Epithelial cell of proximal tubule (primary cell): ENCODE measurements around the gene KIDINS220. TPM values are rescaled to one million over a fixed set of nuclear protein-coding genes. Genes with fewer than 3 reads are reported as not detected.

Experiments used
- DNase-seq: peaks from one replicate; pipeline ENCODE4 v3.0.0-alpha.2; 2011; ENCODE audit warnings: low read depth
- H3K4me3 ChIP-seq: 2 replicates; pipeline ENCODE4 v1.5.1; 2011; ENCODE audit warnings: low read depth, mild to moderate bottlenecking, low read length
- CTCF ChIP-seq: conservative IDR thresholded peaks from 2 replicates; pipeline ENCODE4 v1.5.1; 2012; ENCODE audit warnings: low read depth, mild to moderate bottlenecking, low read length
- total RNA-seq: library from RNA; depleted of rRNA; stranded (reverse); fragments of >200 nt; gene quantifications from 2 replicates; pipeline ENCODE4 v1.2.3, GENCODE V29; 2015

Gene KIDINS220
- total RNA-seq, 1 donor from 2014 or later = 27.0 TPM

GRCh38 chr2:8877894-8878293, 40.5 kb upstream of the KIDINS220 start:
- TF ChIP-seq CTCF = no peak
- DNase-seq = no peak
- H3K4me3 ChIP-seq = no peak overlapping the region

DNA sequence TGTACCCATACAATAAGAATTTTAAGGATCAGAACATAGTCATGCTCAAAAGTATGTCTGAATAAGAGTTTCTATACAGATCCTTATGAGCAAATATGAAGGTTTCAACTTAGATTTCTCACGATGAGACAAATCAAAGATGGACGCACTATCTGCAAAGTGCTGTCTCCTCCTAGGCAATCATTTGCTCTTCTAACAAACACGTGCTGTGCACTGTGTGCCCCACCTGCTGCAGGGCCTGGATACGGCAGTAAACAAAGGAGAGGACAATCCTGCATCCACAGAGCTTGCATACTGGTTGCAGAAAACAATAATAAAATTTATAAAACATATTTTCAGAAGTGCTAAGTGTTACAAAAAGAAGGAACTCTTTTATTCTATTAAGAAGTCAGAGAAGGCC, 39.9 kb upstream of the KIDINS220 start:
- no peak overlapping the region for H3K4me3 ChIP-seq
- DNase-seq = no peak
- TF ChIP-seq CTCF = no peak

DNA sequence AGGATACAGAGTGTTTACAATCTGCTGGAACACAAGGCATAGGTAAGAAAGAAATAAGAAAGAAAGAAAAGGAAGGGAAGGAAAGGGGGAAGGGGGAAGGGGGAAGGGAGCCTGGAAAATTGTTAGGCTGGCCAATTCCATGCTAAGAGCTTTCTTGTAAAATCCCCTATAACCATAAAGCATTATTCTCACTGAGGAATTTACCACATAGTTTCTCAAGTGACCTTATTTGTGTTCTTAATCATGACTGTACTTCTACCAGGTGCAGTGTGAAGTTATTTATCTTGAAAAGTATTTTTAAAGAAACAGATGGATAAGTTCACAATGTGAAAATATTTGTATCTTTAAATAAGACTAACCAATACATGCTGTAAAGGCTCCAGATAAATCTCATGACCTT, 39.2 kb upstream of the KIDINS220 start:
- no peak for DNase-seq
- no peak for TF ChIP-seq CTCF
- H3K4me3 ChIP-seq = no peak overlapping the region

DNA sequence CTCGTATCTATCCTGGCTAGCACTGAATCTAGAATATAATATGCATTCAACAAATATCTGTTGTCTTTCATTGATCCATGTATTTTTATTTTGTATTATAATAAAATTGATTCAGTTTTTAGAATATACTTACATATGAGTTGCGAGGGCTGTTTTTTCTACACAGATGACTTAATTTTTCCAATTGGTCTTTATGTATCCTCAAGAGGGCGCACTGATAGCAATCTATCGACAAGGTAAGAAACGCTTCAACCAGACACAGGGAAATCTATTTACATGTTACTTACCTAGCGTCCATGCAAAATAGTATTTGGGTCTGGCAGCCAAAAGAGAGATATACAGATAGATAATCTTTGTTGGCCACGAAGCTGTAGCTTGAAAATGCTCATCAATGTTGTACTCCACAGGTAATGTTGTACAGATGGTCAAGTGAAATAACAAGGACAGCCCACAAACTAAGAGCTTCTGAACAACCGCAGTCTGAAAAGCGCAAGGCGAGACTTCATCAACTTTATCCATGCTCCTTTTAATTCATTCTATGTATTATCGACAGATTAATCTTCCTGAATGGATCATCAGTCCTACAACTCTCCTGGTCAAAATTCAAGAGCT, 35.5 kb upstream of the KIDINS220 start:
- peak; percentile 80 for TF ChIP-seq CTCF
- no peak overlapping the region for H3K4me3 ChIP-seq
- DNase-seq = no peak

- no peak for DNase-seq
- TF ChIP-seq CTCF = no peak
- no peak overlapping the region for H3K4me3 ChIP-seq
Measured at GRCh38 chr2:8870441-8870840, 33.0 kb upstream of the KIDINS220 start.

- TF ChIP-seq CTCF = no peak
- DNase-seq = no peak
- no peak overlapping the region for H3K4me3 ChIP-seq
Measured at GRCh38 chr2:8867363-8867762, 29.9 kb upstream of the KIDINS220 start.

- no peak for DNase-seq
- no peak for TF ChIP-seq CTCF
Measured at GRCh38 chr2:8863331-8863953, 26.0 kb upstream of the KIDINS220 start.

More at GRCh38 chr2:8863331-8863953, 26.0 kb upstream of the KIDINS220 start:
- no peak overlapping the region for H3K4me3 ChIP-seq
